Muscle of leg (tissue), 11 donors: ENCODE results near the gene MRFAP1. TPM values are rescaled to one million over a fixed set of nuclear protein-coding genes. Genes with fewer than 3 reads are reported as not detected.

Experiments
- DNase-seq: peaks from one replicate; pipeline ENCODE4 v3.0.0; 2013
- H3K27ac ChIP-seq: one replicate; pipeline ENCODE4 v1.5.1; 2013; ENCODE audit warnings: mild to moderate bottlenecking, low read length, control low read depth
- H3K27me3 ChIP-seq: one replicate; pipeline ENCODE4 v1.6.1; 2013; ENCODE audit warnings: low read length; ENCODE audit not compliant: control insufficient read depth, insufficient read depth
- H3K36me3 ChIP-seq: one replicate; pipeline ENCODE4 v1.6.1; 2013; ENCODE audit warnings: low read length; ENCODE audit not compliant: control insufficient read depth, insufficient read depth
- H3K4me1 ChIP-seq: one replicate; pipeline ENCODE4 v1.6.1; 2013; ENCODE audit warnings: low read length; ENCODE audit not compliant: control insufficient read depth, insufficient read depth
- H3K4me3 ChIP-seq: one replicate; pipeline ENCODE4 v1.5.1; 2013; ENCODE audit warnings: low read length, control low read depth
- H3K9me3 ChIP-seq: replicated peaks from 2 replicates; pipeline ENCODE4 v1.6.1; 2013; ENCODE audit warnings: low read depth, low read length; ENCODE audit not compliant: control insufficient read depth
- WGBS: methylation state at CpG from one replicate; pipeline ENCODE4 v1.1.5; 2013; ENCODE audit warnings: missing lambda C conversion rate; ENCODE audit not compliant: insufficient coverage; 5-methylcytosine and 5-hydroxymethylcytosine counted together
- polyA plus RNA-seq, 8 donors: library from polyadenylated mRNA; unstranded; fragments of 120-200 nt; gene quantifications; one replicate each; pipeline versions ENCODE4 v1.2.1 to v1.2.3, GENCODE V29; 2013; ENCODE audit warnings: inconsistent platforms in 1 of 8, low replicate concordance in 1 of 8; ENCODE audit not compliant: insufficient read length in 8 of 8, insufficient read depth in 1 of 8
- total RNA-seq: library from RNA; stranded (reverse); fragments of 120-200 nt; gene quantifications from one replicate; pipeline ENCODE4 v1.2.4, GENCODE V29; 2013

MRFAP1 gene
- total and polyA plus RNA-seq, 9 donors, result 54.2 to 335 (median 267) TPM

DNA sequence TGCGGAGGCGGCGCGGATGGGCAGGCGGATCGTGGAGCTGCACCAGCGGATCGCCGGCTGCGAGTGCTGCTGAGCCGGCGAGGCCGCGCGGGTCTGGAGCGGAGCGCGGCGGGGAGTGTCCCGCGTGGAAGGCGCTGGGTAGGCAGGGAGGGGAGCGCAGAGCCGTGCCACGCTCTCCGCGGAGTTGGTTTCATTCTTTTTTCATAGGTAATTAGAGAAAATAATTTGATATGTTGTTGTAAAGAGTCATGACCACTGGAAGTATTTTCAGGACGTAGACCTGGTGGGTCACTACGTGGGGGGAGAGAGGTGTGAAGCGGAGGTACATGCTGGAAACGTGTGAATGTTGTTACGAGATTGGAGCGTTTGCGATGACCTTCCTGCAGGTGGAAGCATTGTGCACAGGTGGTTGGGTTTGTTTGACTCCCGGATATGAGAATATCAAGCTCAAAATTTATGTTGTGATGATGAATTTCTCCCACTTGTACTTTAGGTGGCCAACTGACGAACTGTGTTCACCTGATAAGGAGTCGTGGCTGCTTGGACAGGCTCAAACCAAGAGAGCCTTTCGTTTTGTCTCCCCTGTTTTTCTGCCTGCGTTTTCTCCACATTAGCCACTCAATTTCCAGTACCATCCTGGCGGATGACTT is 34.1 kb downstream of the MRFAP1 start:
- Histone ChIP-seq H3K27ac (peak overlapping the region; percentile 15), H3K27me3 (no peaks in the 10 kb centered on the region), H3K9me3 (no peaks in the 10 kb centered on the region), H3K4me1 (peaks cover 20% of the 10 kb centered on the region), H3K4me3 (peak overlapping the region; percentile 54), H3K36me3 (peaks cover 23% of the 10 kb centered on the region)
- DNase-seq, result no peak
- 4% methylated on average over 35 of the region's 40 CpGs for WGBS

DNA sequence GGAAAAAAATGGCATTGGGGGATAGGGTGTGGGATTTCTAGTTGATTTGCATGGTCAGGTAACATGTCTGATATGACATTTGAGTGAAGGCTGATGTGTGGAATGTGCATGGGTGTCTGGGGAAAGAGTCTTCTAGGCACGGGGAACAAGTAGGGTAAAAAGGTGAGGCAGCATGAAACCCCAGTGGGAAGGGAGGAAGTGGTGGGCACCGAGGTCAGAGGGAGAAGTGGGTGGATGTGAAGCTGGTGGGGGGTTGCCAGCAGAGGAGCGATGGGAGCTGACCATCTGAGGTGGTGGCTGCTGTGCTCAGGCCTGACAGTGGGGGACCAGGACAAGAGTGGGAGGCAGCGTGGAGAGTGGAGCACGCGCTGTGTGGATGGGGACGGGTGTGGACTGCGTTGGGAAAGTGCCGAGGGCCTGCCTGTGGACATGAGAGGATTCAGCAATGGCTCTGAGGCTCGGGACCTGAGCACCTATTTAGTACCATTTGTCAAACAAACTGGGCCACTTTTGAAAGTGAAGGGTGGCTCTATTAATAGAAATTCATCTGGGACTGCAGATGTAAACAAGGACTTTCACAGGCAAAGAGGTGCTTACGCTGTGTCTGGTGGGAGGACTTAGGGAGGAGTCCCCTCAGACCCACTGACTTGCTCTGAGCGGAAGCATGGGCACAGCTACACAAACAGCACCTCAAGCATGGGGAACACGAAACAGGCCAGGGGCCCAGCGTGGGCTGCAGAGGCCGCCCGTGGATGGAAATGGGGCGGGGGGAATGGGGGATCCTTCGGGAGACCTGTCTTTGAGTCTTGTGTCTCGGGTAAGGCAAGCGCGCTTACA is 36.5 kb downstream of the MRFAP1 start:
- no peak overlapping the region for H3K4me3 ChIP-seq
- DNase-seq, result no peak
- peaks cover 20% of the 10 kb centered on the region for H3K4me1 ChIP-seq
- H3K9me3 ChIP-seq, result no peaks in the 10 kb centered on the region
- peaks cover 16% of the 10 kb centered on the region for H3K36me3 ChIP-seq
- no peak overlapping the region for H3K27ac ChIP-seq
- H3K27me3 ChIP-seq, result no peaks in the 10 kb centered on the region
- 78% methylated on average over 9 of the region's 21 CpGs for WGBS

DNA sequence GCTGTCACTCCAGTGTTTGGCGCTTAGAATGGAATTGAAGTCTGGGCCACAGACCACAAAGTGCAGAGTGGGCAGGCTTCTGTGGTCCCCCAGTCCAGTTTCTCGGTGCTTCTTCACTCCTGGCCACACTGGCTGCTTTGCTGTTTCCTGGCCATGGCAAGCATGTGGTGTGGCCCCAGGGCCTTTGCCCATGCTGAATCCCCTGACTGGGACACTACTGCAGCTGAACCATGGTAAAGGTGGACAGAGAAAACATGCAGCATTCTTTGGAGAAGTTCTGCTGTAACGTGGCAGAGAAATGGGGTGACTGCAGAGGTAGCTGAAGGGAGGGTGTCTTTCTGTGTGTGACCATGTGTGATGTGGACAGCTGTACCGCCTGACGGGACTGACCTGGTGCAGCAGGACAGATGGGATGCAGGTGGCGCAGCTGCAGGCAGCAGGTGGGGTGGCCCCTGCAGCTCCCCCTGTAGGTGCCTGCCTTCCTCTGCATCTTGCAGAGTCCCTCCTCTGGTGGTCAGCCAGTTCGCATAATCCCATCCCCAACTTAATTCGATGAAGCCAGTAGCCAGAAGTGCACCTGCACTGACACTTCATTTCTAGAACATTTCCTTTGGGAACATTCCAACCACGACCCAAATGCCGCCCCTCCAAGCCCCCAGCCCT is 40.0 kb downstream of the MRFAP1 start:
- DNase-seq, result no peak
- no peaks in the 10 kb centered on the region for H3K27me3 ChIP-seq
- H3K4me1 ChIP-seq, result peaks cover 11% of the 10 kb centered on the region
- H3K36me3 ChIP-seq, result peaks cover 14% of the 10 kb centered on the region
- no peak overlapping the region for H3K4me3 ChIP-seq
- no peaks in the 10 kb centered on the region for H3K9me3 ChIP-seq
- no peak overlapping the region for H3K27ac ChIP-seq
- WGBS, result 69% methylated on average over 10 of the region's 10 CpGs

DNA sequence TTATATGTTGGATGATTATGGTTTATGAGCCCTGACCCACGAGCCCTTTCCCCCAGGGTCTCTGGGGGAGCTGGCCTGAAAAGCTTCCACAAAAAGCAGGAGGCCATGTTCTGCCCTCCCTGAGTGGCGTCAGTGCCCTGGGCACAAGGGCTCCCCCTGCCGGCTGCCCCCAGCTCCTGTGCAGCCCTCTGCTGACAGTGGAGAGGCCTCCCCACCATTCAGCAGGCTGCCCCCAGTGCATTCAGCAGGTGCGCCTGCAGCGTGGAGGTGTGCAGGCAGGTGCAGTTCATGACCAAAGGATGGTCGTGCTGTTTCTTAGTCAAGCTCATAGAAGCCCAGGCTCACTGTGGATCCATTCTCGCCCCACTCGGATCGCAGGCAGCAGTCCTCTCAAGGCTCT is 40.7 kb downstream of the MRFAP1 start:
- WGBS, result 74% methylated on average over 9 of the region's 9 CpGs
- Histone ChIP-seq H3K27me3 (no peaks in the 10 kb centered on the region), H3K27ac (no peak overlapping the region), H3K9me3 (no peaks in the 10 kb centered on the region), H3K4me3 (no peak overlapping the region), H3K36me3 (peaks cover 7% of the 10 kb centered on the region), H3K4me1 (peaks cover 5% of the 10 kb centered on the region)
- DNase-seq, result no peak

DNA sequence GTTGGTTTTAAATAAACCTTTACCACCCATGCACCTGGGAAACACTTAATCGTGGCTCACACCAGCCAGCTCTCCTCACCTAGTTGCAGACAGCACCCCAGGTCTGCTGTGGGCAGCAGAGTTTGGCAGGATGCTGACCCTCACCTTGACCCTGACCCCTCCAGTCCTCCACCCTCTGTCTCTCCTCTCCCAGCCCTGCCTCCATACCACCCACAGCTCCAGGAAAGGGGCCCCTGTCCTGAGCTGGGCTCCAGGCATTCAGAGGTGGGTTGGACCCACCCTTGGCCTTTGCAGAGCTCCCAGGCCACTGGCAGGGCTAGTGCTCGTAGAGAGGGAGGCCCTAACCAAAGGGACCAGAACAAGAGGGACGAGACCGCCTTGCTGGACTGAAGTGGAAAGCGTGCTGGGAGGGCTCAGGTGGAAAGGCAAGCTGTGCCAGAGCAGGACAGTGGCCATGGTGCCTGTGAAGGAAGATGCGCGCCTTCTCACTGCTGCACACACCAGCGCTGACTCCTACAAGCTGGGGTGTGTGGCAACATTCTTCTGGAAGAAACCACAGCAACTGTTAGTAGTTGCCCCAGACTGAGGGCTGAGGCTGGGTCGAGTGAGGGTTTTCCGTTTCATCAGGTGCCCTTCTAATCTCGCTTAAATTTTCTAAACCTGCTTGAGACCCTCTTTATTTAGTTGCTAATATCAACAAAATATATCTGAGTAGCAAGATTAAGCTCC is 42.5 kb downstream of the MRFAP1 start:
- no peak overlapping the region for H3K4me3 ChIP-seq
- H3K27ac ChIP-seq, result no peak overlapping the region
- no peaks in the 10 kb centered on the region for H3K27me3 ChIP-seq
- 72% methylated on average over 7 of the region's 11 CpGs for WGBS
- H3K4me1 ChIP-seq, result no peaks in the 10 kb centered on the region
- DNase-seq, result no peak
- H3K9me3 ChIP-seq, result no peaks in the 10 kb centered on the region
- peaks cover 3% of the 10 kb centered on the region for H3K36me3 ChIP-seq

DNA sequence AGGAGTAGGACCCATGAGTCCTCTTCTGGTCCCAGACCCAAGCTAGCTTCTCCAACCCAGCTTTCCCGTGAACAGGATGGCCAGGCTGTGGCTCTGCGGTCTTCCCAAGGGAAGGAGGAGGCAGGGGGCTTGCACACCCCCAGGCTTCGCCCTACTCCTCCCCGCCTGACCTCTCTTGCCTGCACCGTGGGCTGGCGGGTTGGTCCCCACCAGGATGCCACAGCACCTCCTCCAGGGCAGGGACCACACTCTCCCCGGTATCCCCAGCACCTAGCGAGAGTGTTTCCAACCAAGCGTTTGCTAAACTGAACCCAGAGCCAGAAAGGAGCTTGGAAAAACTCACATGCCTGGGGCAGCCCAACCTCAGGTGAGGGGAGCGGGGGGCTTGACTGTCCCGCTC is 44.2 kb downstream of the MRFAP1 start:
- DNase-seq, result no peak
- Histone ChIP-seq H3K4me3 (no peak overlapping the region), H3K27ac (no peak overlapping the region), H3K4me1 (peaks cover 12% of the 10 kb centered on the region), H3K36me3 (no peaks in the 10 kb centered on the region), H3K9me3 (no peaks in the 10 kb centered on the region), H3K27me3 (no peaks in the 10 kb centered on the region)
- 80% methylated on average over 4 of the region's 11 CpGs for WGBS

DNA sequence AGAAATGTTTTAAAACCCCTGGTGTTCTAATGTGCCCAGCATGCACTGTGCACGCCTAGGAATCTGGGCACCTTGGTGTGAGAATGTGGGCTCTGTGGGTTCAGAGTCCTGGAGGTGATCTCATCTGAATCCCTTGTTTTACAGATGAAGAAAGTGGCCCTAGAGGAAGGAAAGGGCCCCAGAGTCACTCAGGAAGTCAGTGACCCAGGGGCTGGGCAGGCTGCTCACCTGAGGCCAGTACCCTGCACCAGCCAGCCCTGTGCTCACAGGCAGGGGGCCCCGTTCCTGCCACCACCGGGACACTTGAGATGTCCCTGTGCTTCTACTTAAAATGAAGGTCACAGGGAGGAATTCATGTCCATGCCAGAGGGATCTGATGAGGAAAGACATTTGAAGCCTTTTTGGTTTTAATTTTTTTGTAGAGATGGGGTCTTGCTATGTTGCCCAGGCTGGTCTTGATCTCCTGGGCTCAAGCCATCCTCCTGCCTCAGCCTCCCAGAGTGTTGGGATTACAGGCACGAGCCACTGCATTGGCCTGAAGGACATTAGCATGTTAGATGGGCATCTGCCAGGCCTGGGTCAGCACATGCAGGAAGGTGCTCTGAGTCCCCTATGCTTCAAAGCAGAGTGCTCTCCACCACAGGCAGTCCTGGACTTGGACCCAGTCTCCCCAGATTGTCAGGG is 45.8 kb downstream of the MRFAP1 start:
- Histone ChIP-seq H3K4me1 (peaks cover 17% of the 10 kb centered on the region), H3K36me3 (no peaks in the 10 kb centered on the region), H3K9me3 (no peaks in the 10 kb centered on the region), H3K27me3 (no peaks in the 10 kb centered on the region), H3K27ac (no peak overlapping the region), H3K4me3 (no peak overlapping the region)
- 62% methylated on average over 4 of the region's 4 CpGs for WGBS
- no peak for DNase-seq

DNA sequence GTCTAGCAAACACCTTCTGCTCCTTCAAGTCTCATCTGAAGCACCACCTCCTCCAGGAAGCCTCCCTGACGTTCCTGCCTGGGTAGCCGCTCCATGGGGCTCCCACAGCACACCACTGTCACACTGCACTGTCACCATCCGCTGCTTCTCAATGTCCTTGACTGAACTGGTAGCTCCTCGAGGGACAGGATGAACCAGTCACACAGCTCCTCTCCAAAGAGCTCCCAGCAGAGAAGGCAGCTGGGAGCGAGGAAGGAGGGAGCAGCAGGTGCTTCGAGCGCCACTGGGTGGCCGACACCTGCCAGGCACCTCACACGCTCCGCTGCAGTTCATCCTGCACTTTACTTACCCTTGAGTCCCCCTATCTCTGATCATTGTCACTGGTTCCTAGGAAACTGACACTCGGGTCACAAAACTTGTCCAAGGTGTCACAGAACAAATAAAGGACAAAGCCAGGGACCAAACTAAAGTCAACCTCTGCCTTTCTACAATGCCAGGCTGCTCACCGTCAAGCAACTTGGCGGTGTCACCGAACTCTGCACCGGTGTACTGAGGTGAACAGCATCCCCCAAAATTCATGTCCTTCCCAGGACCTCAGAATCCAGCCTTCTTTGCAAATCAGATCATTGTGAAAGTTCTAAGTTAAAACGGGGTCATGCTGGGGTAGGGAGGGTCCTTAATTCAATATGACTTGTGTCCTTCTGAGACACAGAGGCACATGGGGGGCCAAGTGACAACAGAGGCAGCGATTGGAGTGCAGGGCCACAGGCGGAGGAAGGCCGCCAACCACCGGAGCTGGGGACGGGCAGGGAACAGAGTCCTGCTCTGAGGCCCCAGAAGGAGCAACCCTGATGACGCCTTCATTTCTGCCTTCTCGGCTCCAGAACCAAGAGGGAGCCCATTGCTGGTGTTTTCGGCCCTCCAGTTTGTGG is 47.7 kb downstream of the MRFAP1 start:
- DNase-seq, result no peak
- Histone ChIP-seq H3K4me3 (no peak overlapping the region), H3K27ac (peak overlapping the region; percentile 35), H3K4me1 (peaks cover 24% of the 10 kb centered on the region), H3K9me3 (no peaks in the 10 kb centered on the region), H3K36me3 (no peaks in the 10 kb centered on the region), H3K27me3 (no peaks in the 10 kb centered on the region)
- 72% methylated on average over 15 of the region's 24 CpGs for WGBS
